Hepatocyte (in vitro differentiated cells): ENCODE measurements around the gene BPIFB2.
"Not testable (repeated sequence)": the region's sequence is repeated elsewhere in the genome, so short reads cannot be mapped to it uniquely, and the experiment has no call there.

Source experiments
- CTCF ChIP-seq: fragments of 200-600 bp; sonication (generic); IDR thresholded peaks from 2 replicates; pipeline ENCODE4 v1.5.1; 2016; ENCODE audit warnings: antibody characterized with exemption, mild to moderate bottlenecking; ENCODE audit not compliant: poor library complexity
- EZH2 ChIP-seq: fragments of 200-600 bp; sonication (generic); IDR thresholded peaks from 2 replicates; pipeline ENCODE4 v1.6.1; 2016; ENCODE audit warnings: antibody characterized with exemption, mild to moderate bottlenecking, borderline replicate concordance
- EZH2phosphoT487 ChIP-seq: fragments of 200-600 bp; sonication (generic); IDR thresholded peaks from one replicate; pipeline ENCODE4 v1.6.1; 2018; ENCODE audit warnings: antibody characterized with exemption, mild to moderate bottlenecking, low read depth, moderate library complexity; ENCODE audit not compliant: unreplicated experiment, severe bottlenecking

GRCh38 chr20:32974204-32975064, 33.1 kb upstream of the BPIFB2 start:
- TF ChIP-seq CTCF, EZH2phosphoT487, EZH2: not testable (repeated sequence)
